Esophagus (tissue), 2 donors: Measurements from ENCODE around the gene EEFSEC. TPM values are rescaled to one million over a fixed set of nuclear protein-coding genes. Genes with fewer than 3 reads are reported as not detected.

Experiments used
- H3K27ac ChIP-seq, 2 donors: one replicate each; pipeline ENCODE4 v1.5.1; 2013; ENCODE audit warnings: low read depth in 2 of 2, mild to moderate bottlenecking in 2 of 2, inconsistent platforms in 1 of 2, low read length in 1 of 2, moderate library complexity in 1 of 2
- H3K27me3 ChIP-seq, 2 donors: one replicate each; pipeline ENCODE4 v1.6.1; 2013; ENCODE audit warnings: low read length in 2 of 2, control low read depth in 1 of 2, mild to moderate bottlenecking in 1 of 2; ENCODE audit not compliant: insufficient read depth in 2 of 2, control insufficient read depth in 1 of 2
- H3K36me3 ChIP-seq, 2 donors: one replicate each; pipeline ENCODE4 v1.6.1; 2013; ENCODE audit warnings: low read length in 1 of 2; ENCODE audit not compliant: control insufficient read depth in 2 of 2, insufficient read depth in 2 of 2
- H3K4me1 ChIP-seq, 2 donors: one replicate each; pipeline ENCODE4 v1.6.1; 2013; ENCODE audit warnings: low read length in 1 of 2; ENCODE audit not compliant: control insufficient read depth in 2 of 2, insufficient read depth in 2 of 2
- H3K4me3 ChIP-seq, 2 donors: one replicate each; pipeline ENCODE4 v1.5.1; 2013; ENCODE audit warnings: low read length in 2 of 2, mild to moderate bottlenecking in 2 of 2, low read depth in 1 of 2, moderate library complexity in 1 of 2
- H3K9me3 ChIP-seq, 2 donors: one replicate each; pipeline ENCODE4 v1.6.1; 2013; ENCODE audit warnings: mild to moderate bottlenecking in 2 of 2, low read depth in 1 of 2, low read length in 1 of 2, moderate library complexity in 1 of 2; ENCODE audit not compliant: control insufficient read depth in 2 of 2, insufficient read depth in 1 of 2
- WGBS, 2 donors: extraction: QIAGEN DNeasy Blood & Tissue Kit; methylation state at CpG; one replicate each; pipeline ENCODE4 v1.1.7; 2013; 5-methylcytosine and 5-hydroxymethylcytosine counted together
- polyA plus RNA-seq, 2 donors: library from polyadenylated mRNA; stranded (reverse); fragments of 200-250 nt; gene quantifications; one replicate each; pipeline ENCODE4 v1.2.3, GENCODE V29; 2013
- donor health status: healthy with polysubstance abuse.
- donor health status: Bipolar disorder and iron deficiency.

Gene EEFSEC
- polyA plus RNA-seq, 2 donors, result 6.1 to 10.0 TPM

DNA sequence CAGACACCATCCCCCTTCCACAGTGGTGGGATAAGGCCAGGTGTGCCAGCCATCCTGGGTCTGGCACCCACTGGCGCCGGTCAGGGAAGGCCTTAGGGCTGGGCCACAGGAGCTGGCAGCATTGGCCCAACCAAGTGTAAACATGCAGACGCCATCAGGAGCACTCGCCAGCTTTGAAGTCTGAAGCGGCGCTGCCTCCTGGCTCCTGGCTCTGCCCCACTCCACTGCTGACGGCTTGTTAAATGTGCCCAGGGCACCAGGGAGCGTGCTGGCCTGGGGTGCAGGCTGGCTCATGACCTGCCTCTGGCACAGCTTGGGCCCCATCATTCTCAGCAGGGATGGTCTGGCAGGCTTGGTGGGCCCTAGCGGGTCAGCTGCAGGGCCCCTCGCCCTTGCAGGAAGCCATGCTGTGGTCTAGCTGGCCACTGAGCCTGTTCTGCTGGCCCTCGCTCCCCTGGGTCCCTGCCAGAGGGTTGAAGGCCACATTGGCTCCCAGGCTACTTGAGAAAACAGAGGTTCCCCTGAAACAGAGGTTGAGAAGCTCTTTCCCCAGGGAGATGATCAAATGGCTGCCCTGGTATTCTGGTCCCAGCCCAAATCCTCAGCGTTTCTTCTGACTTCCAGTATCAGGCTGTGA lies 196.8 kb downstream of the EEFSEC start:
- no peaks in the 10 kb centered on the region for H3K9me3 ChIP-seq
- H3K4me1 ChIP-seq, result peaks cover 0 to 3% of the 10 kb centered on the region in 2 donors
- no peaks in the 10 kb centered on the region for H3K27me3 ChIP-seq
- WGBS, 2 donors, result 70 to 72% methylated on average over 12 of the region's 12 CpGs
- no peak overlapping the region for H3K4me3 ChIP-seq
- peaks cover 5 to 9% of the 10 kb centered on the region in 2 donors for H3K36me3 ChIP-seq
- no peak overlapping the region for H3K27ac ChIP-seq

DNA sequence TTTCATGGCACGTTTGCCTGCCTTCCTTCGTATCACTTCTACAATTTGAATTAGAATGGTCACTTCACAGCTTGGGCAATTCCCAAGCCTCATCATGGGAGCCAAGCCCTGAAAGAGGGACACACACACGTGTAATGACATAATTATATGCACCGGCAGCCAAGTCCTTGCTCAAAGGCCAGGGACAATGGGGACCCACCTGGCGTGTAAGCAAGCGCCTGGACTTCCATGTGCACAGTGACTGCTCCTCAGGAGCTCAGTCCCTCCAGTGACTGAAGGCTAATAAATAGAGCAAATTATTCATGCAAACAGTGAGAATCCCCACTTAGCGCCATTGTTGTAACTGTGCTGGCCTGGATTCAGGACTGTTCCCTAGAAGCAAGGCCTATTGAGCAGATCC lies 198.3 kb downstream of the EEFSEC start:
- Histone ChIP-seq H3K4me3 (no peak overlapping the region), H3K27me3 (no peaks in the 10 kb centered on the region), H3K9me3 (no peaks in the 10 kb centered on the region), H3K36me3 (peaks cover 7 to 9% of the 10 kb centered on the region in 2 donors), H3K4me1 (peaks cover 0 to 3% of the 10 kb centered on the region in 2 donors), H3K27ac (no peak overlapping the region)
- 89 to 94% methylated on average over 7 of the region's 7 CpGs for WGBS, 2 donors

DNA sequence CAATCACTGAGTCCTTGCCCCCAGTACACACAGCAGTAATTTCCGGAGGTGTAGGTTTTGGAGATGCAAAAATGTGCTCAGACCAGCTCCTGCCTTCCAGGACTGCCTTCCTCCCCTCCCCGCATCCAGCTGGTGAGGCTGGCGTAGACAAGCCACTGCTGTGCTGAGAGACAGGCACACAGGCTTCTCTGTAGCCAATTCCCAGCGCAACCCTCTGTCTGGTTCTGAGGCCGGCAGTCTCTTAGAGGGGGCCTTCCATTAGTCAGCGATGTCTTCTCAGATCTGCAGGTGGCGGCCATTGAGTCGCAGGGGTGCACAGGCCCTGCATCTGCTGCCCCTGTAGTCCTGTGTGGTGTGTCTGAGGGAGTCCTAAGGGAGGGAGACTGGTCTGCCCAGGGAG lies 199.0 kb downstream of the EEFSEC start:
- H3K9me3 ChIP-seq, result no peaks in the 10 kb centered on the region
- no peaks in the 10 kb centered on the region for H3K27me3 ChIP-seq
- 97 to 98% methylated on average over 8 of the region's 8 CpGs for WGBS, 2 donors
- H3K4me1 ChIP-seq, result peaks cover 0 to 3% of the 10 kb centered on the region in 2 donors
- no peak overlapping the region for H3K4me3 ChIP-seq
- H3K36me3 ChIP-seq, result peaks cover 7 to 9% of the 10 kb centered on the region in 2 donors
- H3K27ac ChIP-seq, result no peak overlapping the region

DNA sequence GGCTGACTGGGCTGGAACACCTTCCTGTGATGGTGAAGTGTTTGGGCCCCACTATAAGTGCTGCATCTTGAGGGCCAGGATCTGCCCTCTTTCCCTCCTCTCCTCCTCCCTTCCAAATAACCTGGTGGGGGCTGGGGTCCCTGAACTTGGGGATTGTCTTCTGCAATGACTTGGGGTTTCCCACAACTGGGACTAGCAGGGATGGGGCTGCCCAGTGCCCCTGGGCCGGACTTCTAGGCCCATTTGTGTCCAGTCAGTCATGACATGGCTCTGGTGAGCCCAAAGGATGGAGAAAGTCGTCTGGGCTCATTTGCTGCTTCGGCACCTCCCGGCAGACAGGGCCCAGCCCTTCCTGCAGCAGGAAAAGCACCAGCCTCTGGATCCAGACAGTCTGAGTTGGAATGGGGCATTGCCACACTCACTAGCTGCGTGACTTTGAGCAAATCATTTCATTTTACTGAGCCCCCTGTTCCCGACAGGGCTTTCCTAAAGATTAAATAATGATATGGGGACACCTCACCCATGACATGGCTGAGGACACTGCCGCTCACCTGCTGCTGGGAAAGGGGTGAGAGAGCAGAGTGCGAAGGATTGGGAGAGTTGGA lies 200.2 kb downstream of the EEFSEC start:
- no peak overlapping the region for H3K27ac ChIP-seq
- 84% methylated on average over 8 of the region's 8 CpGs for WGBS, 2 donors
- H3K36me3 ChIP-seq, result peaks cover 7 to 12% of the 10 kb centered on the region in 2 donors
- peaks cover 0 to 3% of the 10 kb centered on the region in 2 donors for H3K4me1 ChIP-seq
- H3K9me3 ChIP-seq, result no peaks in the 10 kb centered on the region
- no peak overlapping the region for H3K4me3 ChIP-seq
- H3K27me3 ChIP-seq, result no peaks in the 10 kb centered on the region

DNA sequence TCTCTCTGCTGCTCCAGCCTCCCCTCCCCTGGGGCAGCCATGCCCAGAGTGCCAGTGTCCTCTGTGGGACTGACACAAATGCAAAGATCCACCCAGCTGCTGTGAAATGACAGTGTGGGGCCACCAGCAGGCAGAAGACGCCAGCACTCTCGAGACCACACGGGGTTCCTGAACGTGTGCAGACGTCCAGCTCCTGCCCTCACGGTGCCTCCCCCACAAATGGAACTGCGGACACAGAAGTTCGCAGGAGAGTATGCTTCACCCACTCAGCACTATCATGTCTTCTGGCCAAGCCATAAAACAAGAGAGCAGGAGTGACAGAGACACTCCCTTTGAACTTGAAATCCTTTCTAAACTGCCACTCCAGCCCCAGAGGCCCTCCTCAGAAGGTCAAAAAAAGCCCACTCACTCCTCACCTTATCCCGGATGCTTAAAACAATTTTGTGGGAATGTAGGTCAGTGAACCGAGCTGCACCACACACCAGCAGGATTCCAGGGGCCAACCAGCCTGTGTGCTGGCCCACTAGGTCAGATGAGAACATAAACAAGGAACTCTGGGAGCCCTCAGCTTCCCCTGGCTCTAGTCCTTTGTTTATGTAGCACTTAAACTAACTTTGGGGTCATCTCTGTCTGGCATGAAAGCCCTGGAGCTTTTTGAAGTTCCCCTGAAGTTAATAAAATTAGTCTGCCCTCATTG lies 200.9 kb downstream of the EEFSEC start:
- Histone ChIP-seq H3K9me3 (no peaks in the 10 kb centered on the region), H3K36me3 (peaks cover 7 to 13% of the 10 kb centered on the region in 2 donors), H3K4me1 (no peaks in the 10 kb centered on the region), H3K27ac (no peak overlapping the region), H3K4me3 (no peak overlapping the region), H3K27me3 (no peaks in the 10 kb centered on the region)
- WGBS, 2 donors, result 75 to 77% methylated on average over 10 of the region's 10 CpGs

DNA sequence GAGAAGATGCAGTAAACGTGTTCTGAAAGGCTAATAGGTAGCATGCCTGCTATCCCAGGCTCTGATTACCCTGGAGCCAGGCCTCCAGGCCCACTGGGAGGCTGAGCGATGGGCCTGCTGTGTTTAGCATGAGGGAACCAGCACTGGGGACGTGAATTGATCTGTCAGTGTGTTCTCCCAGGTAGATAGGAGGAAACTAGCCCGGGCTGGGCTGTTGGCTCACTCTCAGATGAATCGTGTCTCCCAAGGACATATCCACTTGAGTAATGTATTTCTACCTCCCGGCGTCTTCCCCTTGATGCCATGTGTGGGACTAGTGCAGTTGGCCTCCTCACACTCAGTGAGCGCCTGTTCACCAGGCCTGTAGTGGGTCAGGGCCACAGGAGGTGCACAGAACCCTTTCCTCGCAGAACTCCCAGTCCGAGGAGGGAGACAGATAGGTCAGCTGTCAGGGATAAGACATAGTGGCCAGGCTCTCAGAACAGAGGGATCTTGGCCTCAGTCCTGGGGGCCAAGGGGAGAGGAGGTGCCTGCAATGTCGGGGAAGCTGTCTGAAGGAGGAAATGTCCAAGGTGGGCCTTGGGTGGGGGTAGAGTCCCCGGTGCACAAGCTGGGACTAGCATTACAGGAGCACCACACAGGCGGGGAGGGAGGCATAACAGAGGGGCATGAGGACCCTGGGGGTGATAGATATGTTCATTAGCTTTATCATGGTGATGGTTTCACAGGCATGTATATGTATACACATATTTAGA lies 201.7 kb downstream of the EEFSEC start:
- Histone ChIP-seq H3K36me3 (peaks cover 7 to 15% of the 10 kb centered on the region in 2 donors), H3K27ac (no peak overlapping the region), H3K9me3 (no peaks in the 10 kb centered on the region), H3K4me1 (no peaks in the 10 kb centered on the region), H3K4me3 (no peak overlapping the region), H3K27me3 (no peaks in the 10 kb centered on the region)
- 69 to 79% methylated on average over 13 of the region's 13 CpGs for WGBS, 2 donors

DNA sequence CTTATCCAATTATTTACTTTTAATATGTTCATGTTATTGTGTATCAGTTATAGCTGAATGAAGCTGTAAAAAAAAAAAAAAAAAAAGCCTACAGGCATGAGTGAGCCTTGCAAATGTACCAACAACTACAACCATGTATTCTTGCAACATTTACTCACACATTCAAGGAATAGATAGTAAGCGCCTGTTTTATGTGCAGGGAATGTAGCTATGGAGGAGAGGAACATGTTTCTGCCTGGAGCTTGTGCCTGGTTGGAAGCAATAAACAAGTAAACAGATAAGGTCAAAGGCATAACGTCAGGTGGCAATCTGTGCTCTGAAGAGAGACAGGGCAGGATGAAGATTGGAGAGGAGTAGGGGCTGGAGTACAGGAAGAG lies 202.2 kb downstream of the EEFSEC start:
- Histone ChIP-seq H3K9me3 (no peaks in the 10 kb centered on the region), H3K27ac (no peak overlapping the region), H3K4me1 (no peaks in the 10 kb centered on the region), H3K4me3 (no peak overlapping the region), H3K27me3 (no peaks in the 10 kb centered on the region), H3K36me3 (peaks cover 7 to 14% of the 10 kb centered on the region in 2 donors)
- 82 to 88% methylated on average over 2 of the region's 2 CpGs for WGBS, 2 donors

DNA sequence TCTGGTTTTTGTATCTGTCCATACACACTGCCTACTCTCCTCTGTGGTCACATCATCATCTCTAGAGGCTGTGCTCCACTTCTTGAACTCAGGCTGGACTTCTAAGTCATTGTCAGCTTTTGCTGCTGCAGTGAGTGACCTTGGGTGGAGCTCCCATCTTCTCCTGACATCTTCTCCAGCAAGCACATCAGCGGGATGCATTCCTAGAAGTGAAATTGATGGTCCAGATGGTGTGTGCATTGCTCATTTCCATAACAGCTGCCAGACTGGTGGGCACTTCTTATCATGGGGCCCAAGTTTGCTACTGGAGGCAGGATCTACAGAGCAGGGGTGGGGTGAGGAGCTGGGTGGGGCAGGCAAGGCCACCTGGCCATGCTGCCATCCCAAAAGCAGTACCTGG lies 203.5 kb downstream of the EEFSEC start:
- peaks cover 2 to 10% of the 10 kb centered on the region in 2 donors for H3K36me3 ChIP-seq
- H3K4me3 ChIP-seq, result no peak overlapping the region
- WGBS, 2 donors, result 84 to 85% methylated on average over 1 of the region's 1 CpG
- H3K4me1 ChIP-seq, result no peaks in the 10 kb centered on the region
- H3K9me3 ChIP-seq, result no peaks in the 10 kb centered on the region
- H3K27ac ChIP-seq, result no peak overlapping the region
- H3K27me3 ChIP-seq, result no peaks in the 10 kb centered on the region

DNA sequence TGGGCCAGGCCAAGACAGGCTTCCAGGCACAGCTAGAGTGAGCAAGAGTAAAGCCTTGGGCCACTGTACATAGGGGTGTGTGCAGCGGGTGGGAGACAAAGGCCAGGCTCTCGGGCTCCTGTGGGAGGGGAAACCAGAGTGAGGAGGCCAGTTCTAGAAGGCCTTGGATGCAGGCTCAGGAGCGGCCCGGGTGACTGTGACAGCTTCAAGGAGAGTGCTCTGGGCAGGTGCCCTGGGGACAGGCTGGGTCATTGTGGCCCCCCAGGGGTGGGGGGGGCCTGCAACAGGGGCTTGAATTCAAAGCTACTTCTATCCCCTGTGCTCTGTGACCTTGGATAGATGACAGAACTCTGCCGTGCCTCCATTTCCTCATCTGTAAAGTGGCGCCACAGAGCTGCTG lies 204.3 kb downstream of the EEFSEC start:
- WGBS, 2 donors, result 92 to 94% methylated on average over 6 of the region's 6 CpGs
- Histone ChIP-seq H3K36me3 (peaks cover 2 to 10% of the 10 kb centered on the region in 2 donors), H3K9me3 (no peaks in the 10 kb centered on the region), H3K27me3 (no peaks in the 10 kb centered on the region), H3K4me1 (no peaks in the 10 kb centered on the region), H3K4me3 (no peak overlapping the region), H3K27ac (no peak overlapping the region)
